HepG2 (cell line): ENCODE results near the gene ISOC2. TPM values are rescaled to one million over a fixed set of nuclear protein-coding genes. Genes with fewer than 3 reads are reported as not detected.

ENCODE experiments used
- ATAC-seq: fragments of 200-7000 bp; cut with Tn5 transposase; 3 replicates; pipeline ENCODE4 v1.9.1; 2020; ENCODE audit warnings: mild to moderate bottlenecking, moderate library complexity
- BruUV-seq: library from RNA; stranded (reverse); fragments of 400-500 nt; replicated peaks from 2 replicates; lab custom pipeline; 2021; lab: Mats Ljungman, UMichigan
- CTCF ChIA-PET: fragments of 300-600 bp; formaldehyde crosslinking; extraction: SDS; loops from one replicate; lab custom pipeline; 2021; ENCODE audit warnings: low total read pairs, inconsistent platforms, low intra/inter-chr PET ratio; lab: Yijun Ruan, JAX
- POLR2A ChIA-PET: fragments of 350-600 bp; sonication (Branson Sonifier 250); formaldehyde crosslinking; loops from one replicate; lab custom pipeline; 2020; ENCODE audit warnings: antibody characterized with exemption, inconsistent platforms; lab: Yijun Ruan, JAX
- DNase-seq: peaks from one replicate; pipeline ENCODE4 v3.0.0-alpha.2; 2015; ENCODE audit warnings: low spot score
- FAIRE-seq: peaks from 3 replicates; lab custom pipeline; 2011; peaks lifted over from hg19 to GRCh38; lab: Jason Lieb, UNC
- H2AFZ ChIP-seq: one replicate; pipeline ENCODE4 v1.6.1; 2011; ENCODE audit warnings: low read length, inconsistent platforms
- H3K27ac ChIP-seq: fragments of 300-600 bp; 3 replicates; pipeline ENCODE4 v1.8.0; 2011; ENCODE audit warnings: mixed run types, mild to moderate bottlenecking, mixed read lengths, low read length, inconsistent platforms; ENCODE audit not compliant: insufficient read depth; ENCODE audit errors: extremely low read length
- H3K27me3 ChIP-seq, 2 experiments: fragments of 200-600 bp in 1 of 2; 2 replicates in 1 of 2; 3 replicates in 1 of 2; pipeline versions ENCODE4 v1.6.0 to v1.8.0; 2011; ENCODE audit warnings: low read length in 2 of 2, mild to moderate bottlenecking in 2 of 2, moderate library complexity in 2 of 2, inconsistent platforms in 1 of 2; ENCODE audit not compliant: insufficient read depth in 2 of 2, control insufficient read depth in 1 of 2
- H3K36me3 ChIP-seq, 2 experiments: fragments of 200-600 bp in 1 of 2; replicated peaks in 1 of 2; 2 replicates in 1 of 2; 3 replicates in 1 of 2; pipeline versions ENCODE4 v1.5.1 to v1.8.0; 2011; ENCODE audit warnings: low read length in 2 of 2, inconsistent platforms in 1 of 2; ENCODE audit not compliant: insufficient read depth in 2 of 2, control insufficient read depth in 1 of 2
- H3K4me1 ChIP-seq: 2 replicates; pipeline ENCODE4 v1.5.1; 2012; ENCODE audit warnings: low read length, inconsistent platforms; ENCODE audit not compliant: insufficient read depth
- H3K4me2 ChIP-seq: 2 replicates; pipeline ENCODE4 v1.6.0; 2011; ENCODE audit warnings: low read depth, low read length, inconsistent platforms
- H3K4me3 ChIP-seq, 3 experiments: fragments of 200-600 bp in 1 of 3; sonication (generic), shearing (Covaris generic) in 1 of 3; replicated peaks in 1 of 3; 2 replicates each; pipeline ENCODE4 v1.5.1; 2011 to 2016; ENCODE audit warnings: low read length in 3 of 3, inconsistent platforms in 2 of 3, low read depth in 2 of 3, mild to moderate bottlenecking in 2 of 3, control low read depth in 1 of 3, mixed read lengths in 1 of 3; ENCODE audit not compliant: insufficient read depth in 1 of 3
- H3K79me2 ChIP-seq: one replicate; pipeline ENCODE4 v1.6.1; 2011; ENCODE audit warnings: low read length, inconsistent platforms; ENCODE audit not compliant: insufficient read depth
- H3K9ac ChIP-seq: 2 replicates; pipeline ENCODE4 v1.6.0; 2011; ENCODE audit warnings: mild to moderate bottlenecking, low read depth, low read length, inconsistent platforms; ENCODE audit not compliant: insufficient read depth
- H3K9me3 ChIP-seq: 2 replicates; pipeline ENCODE4 v1.5.1; 2012; ENCODE audit warnings: mild to moderate bottlenecking, low read length
- H4K20me1 ChIP-seq: 2 replicates; pipeline ENCODE4 v1.6.0; 2011; ENCODE audit warnings: inconsistent platforms, mild to moderate bottlenecking, low read length, moderate library complexity; ENCODE audit not compliant: insufficient read depth
- CREB1 ChIP-seq, 2 experiments: fragments of 450-650 bp in 1 of 2; IDR thresholded peaks; 2 replicates each; pipeline ENCODE4 v1.6.1; 2016 to 2017; ENCODE audit warnings: control low read depth in 1 of 2, mild to moderate bottlenecking in 1 of 2, missing compliant biosample characterization in 1 of 2, missing genetic modification characterization in 1 of 2
- HNF1A ChIP-seq, 2 experiments: sonication (generic) in 1 of 2; formaldehyde crosslinking in 1 of 2; IDR thresholded peaks; 2 replicates each; pipeline versions ENCODE4 v1.4.0 to v1.6.1; 2016 to 2020; ENCODE audit warnings: borderline replicate concordance in 1 of 2, low read depth in 1 of 2, mild to moderate bottlenecking in 1 of 2, missing genetic modification reagents in 1 of 2
- HNF4G ChIP-seq, 2 experiments: sonication (generic) in 1 of 2; formaldehyde crosslinking in 1 of 2; IDR thresholded peaks; 2 replicates each; pipeline versions ENCODE4 v1.4.0 to v1.6.1; 2011 to 2020; ENCODE audit warnings: borderline replicate concordance in 2 of 2, low read depth in 2 of 2, mild to moderate bottlenecking in 2 of 2, low read length in 1 of 2, missing genetic modification reagents in 1 of 2, moderate library complexity in 1 of 2
- RELA ChIP-seq: sonication (generic); formaldehyde crosslinking; IDR thresholded peaks from 2 replicates; pipeline ENCODE4 v1.4.0; 2020; ENCODE audit warnings: missing genetic modification reagents
- SYNCRIP ChIP-seq: fragments of 200-400 bp; formaldehyde crosslinking; IDR thresholded peaks from 2 replicates; pipeline ENCODE4 v1.6.1; 2018; ENCODE audit warnings: mild to moderate bottlenecking, low read depth, low read length; ENCODE audit not compliant: insufficient read depth
- TFE3 ChIP-seq: IDR thresholded peaks from 2 replicates; pipeline ENCODE4 v1.6.1; 2016
- ZMYM2 ChIP-seq: sonication (generic); formaldehyde crosslinking; IDR thresholded peaks from 2 replicates; pipeline ENCODE4 v1.8.0; 2022; ENCODE audit warnings: mild to moderate bottlenecking, missing genetic modification reagents
- ZNF354B ChIP-seq: sonication (generic); formaldehyde crosslinking; IDR thresholded peaks from 2 replicates; pipeline ENCODE4 v1.8.0; 2022; ENCODE audit warnings: mild to moderate bottlenecking, missing genetic modification reagents
- ZNF550 ChIP-seq: sonication (generic); formaldehyde crosslinking; IDR thresholded peaks from 2 replicates; pipeline ENCODE4 v1.4.0; 2020; ENCODE audit warnings: mild to moderate bottlenecking, missing genetic modification reagents, borderline replicate concordance
- ZNF569 ChIP-seq: sonication (generic); formaldehyde crosslinking; IDR thresholded peaks from 2 replicates; pipeline ENCODE4 v1.5.0; 2020; ENCODE audit warnings: mild to moderate bottlenecking, missing genetic modification reagents, moderate library complexity, borderline replicate concordance
- ZNF740 ChIP-seq: sonication (generic); formaldehyde crosslinking; IDR thresholded peaks from 2 replicates; pipeline ENCODE4 v1.4.0; 2020; ENCODE audit warnings: missing genetic modification reagents
- ZNF749 ChIP-seq: sonication (generic); formaldehyde crosslinking; IDR thresholded peaks from 2 replicates; pipeline ENCODE4 v1.8.0; 2022; ENCODE audit warnings: mild to moderate bottlenecking, missing genetic modification reagents, moderate library complexity, borderline replicate concordance
- ZNF772 ChIP-seq: sonication (generic); formaldehyde crosslinking; IDR thresholded peaks from 2 replicates; pipeline ENCODE4 v1.5.0; 2020; ENCODE audit warnings: mild to moderate bottlenecking, missing genetic modification reagents
- WGBS: methylation state at CpG from one replicate; pipeline ENCODE4 v1.1.6; 2017; ENCODE audit warnings: low lambda C conversion rate; 5-methylcytosine and 5-hydroxymethylcytosine counted together
- in situ Hi-C: cut with HindIII; loops from 2 replicates; pipeline ENCODE4 v1.10.0; 2017; ENCODE audit warnings: low pct_unique_long_range_greater_than_20kb; ENCODE audit not compliant: extremely low pct_ligation_motif_present
- intact Hi-C: fragments of 100-400 bp; cut with micrococcal nuclease; formaldehyde crosslinking; loops from one replicate; pipeline ENCODE4 v1.10.0; 2022; ENCODE audit not compliant: unreplicated experiment
- polyA plus RNA-seq, 8 experiments: library from polyadenylated mRNA; depleted of rRNA in 3 of 8; stranded (reverse) in 7 of 8; unstranded in 1 of 8; fragments of >200 nt; fragmentation: Illumina TruSeq in 4 of 8; extraction: Trizol in 4 of 8; gene quantifications; 2 replicates each; pipeline versions ENCODE4 v1.2.1 to v1.2.3, GENCODE V29; 2011 to 2016; ENCODE audit warnings: low read depth in 4 of 8, missing spikeins in 1 of 8, mixed read lengths in 1 of 8; ENCODE audit not compliant: insufficient read depth in 1 of 8
- total RNA-seq, 5 experiments: library from RNA; depleted of rRNA; stranded (reverse); fragments of >200 nt; fragmentation: Illumina TruSeq; extraction: Trizol; gene quantifications; 2 replicates each; pipeline ENCODE4 v1.2.3, GENCODE V29; 2016; ENCODE audit warnings: low read depth in 1 of 5
- TF ChIP-seq, protein P1 (sequence below): IDR thresholded peaks from 2 replicates; pipeline ENCODE4 v1.6.1; 2016; ENCODE audit warnings: missing biosample characterization, missing genetic modification reagents, low read depth

Gene ISOC2
- total and polyA plus RNA-seq, 2 of the 13 experiments (the other 11 are each of a cell fraction or from before 2014, with no cell fraction given) = 76.8 to 105 TPM

- Histone ChIP-seq H3K27me3 (peaks cover 0 to 26% of the 10 kb centered on the region in 2 experiments; a peak in 1 of 5 replicates), H3K9ac (no peak overlapping the region), H3K4me2 (no peak overlapping the region), H3K79me2 (no peaks in the 10 kb centered on the region), H4K20me1 (no peaks in the 10 kb centered on the region), H2AFZ (no peak overlapping the region), H3K27ac (no peak overlapping the region), H3K36me3 (no peaks in the 10 kb centered on the region), H3K4me1 (no peaks in the 10 kb centered on the region), H3K4me3 (no peak overlapping the region), H3K9me3 (no peaks in the 10 kb centered on the region)
- in situ Hi-C loops = no loop called here
- CTCF ChIA-PET = no interaction called here
- WGBS = 24% methylated on average over 13 of the region's 13 CpGs
- POLR2A ChIA-PET = no interaction called here
- intact Hi-C loops = no loop called here
- FAIRE-seq (no peak), DNase-seq (no peak), ATAC-seq (no peak)
- no TSS peak for BruUV-seq
- TF ChIP-seq TFE3 (CRISPR knock-in tag) = no peak
- no peak for TF ChIP-seq HNF1A (IDR thresholded peaks at IDR 0.05; ENCODE audit: low read depth)
- no peak for TF ChIP-seq HNF1A (CRISPR knock-in tag; IDR thresholded peaks at IDR 0.05; ENCODE audit: borderline replicate concordance)
- no peak for TF ChIP-seq SYNCRIP
- TF ChIP-seq, protein P1, sequence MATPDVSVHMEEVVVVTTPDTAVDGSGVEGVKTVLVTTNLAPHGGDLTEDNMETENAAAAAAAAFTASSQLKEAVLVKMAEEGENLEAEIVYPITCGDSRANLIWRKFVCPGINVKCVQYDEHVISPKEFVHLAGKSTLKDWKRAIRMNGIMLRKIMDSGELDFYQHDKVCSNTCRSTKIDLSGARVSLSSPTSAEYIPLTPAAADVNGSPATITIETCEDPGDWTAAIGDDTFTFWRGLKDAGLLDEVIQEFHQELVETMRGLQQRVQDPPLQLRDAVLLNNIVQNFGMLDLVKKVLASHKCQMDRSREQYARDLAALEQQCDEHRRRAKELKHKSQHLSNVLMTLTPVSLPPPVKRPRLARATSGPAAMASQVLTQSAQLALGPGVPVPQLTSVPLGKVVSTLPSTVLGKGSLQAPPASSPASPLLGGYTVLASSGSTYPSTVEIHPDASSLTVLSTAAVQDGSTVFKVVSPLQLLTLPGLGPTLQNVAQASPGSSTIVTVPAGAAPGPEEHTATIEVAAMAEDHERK = no peak
- no peak for TF ChIP-seq RELA
- no peak for TF ChIP-seq ZNF354B
- no peak for TF ChIP-seq ZMYM2
- TF ChIP-seq ZNF749 (CRISPR knock-in tag) = no peak
- TF ChIP-seq ZNF740 (CRISPR knock-in tag) = no peak
- no peak for TF ChIP-seq HNF4G (IDR thresholded peaks at IDR 0.05; ENCODE audit: borderline replicate concordance, low read depth, low read length)
- no peak for TF ChIP-seq HNF4G (CRISPR knock-in tag; IDR thresholded peaks at IDR 0.05; ENCODE audit: borderline replicate concordance, low read depth)
- TF ChIP-seq ZNF772 = no peak
- 0 out of 2 replicates have a peak, but pooled peaks have one; percentile 6 for TF ChIP-seq CREB1 (IDR thresholded peaks at IDR 0.05)
- no peak for TF ChIP-seq CREB1 (CRISPR knock-in tag; IDR thresholded peaks at IDR 0.05)
- no peak for TF ChIP-seq ZNF550 (CRISPR knock-in tag)
- no peak for TF ChIP-seq ZNF569 (CRISPR knock-in tag)
Observed at GRCh38 chr19:55423225-55424005, 38.0 kb downstream of the ISOC2 start.
